ENCODE data around the gene PEX16.

The PEX16 gene

GRCh38 chr11:45930951-45931570 is 13.4 kb upstream of the PEX16 start:
- DNase-seq (ENCODE audit: low read depth in 2 of 2): no peak

GRCh38 chr11:45930031-45930794 is 12.5 kb upstream of the PEX16 start:
- DNase-seq (ENCODE audit: low read depth in 2 of 2): no peak

GRCh38 chr11:45929486-45930030 is 11.9 kb upstream of the PEX16 start:
- DNase-seq (ENCODE audit: low read depth in 2 of 2): no peak

- no peak for DNase-seq (ENCODE audit: low read depth in 2 of 2)
Measured at GRCh38 chr11:45928535-45929215, 11.0 kb upstream of the PEX16 start.

GRCh38 chr11:45927684-45928413 is 10.2 kb upstream of the PEX16 start:
- DNase-seq (ENCODE audit: low read depth in 2 of 2): no peak

- no peak for DNase-seq (ENCODE audit: low read depth in 2 of 2)
Measured at GRCh38 chr11:45927332-45927683, 9.6 kb upstream of the PEX16 start.

- DNase-seq (ENCODE audit: low read depth in 2 of 2): no peak
Measured at GRCh38 chr11:45926536-45927331, 9.1 kb upstream of the PEX16 start.

GRCh38 chr11:45926001-45926401 is 8.3 kb upstream of the PEX16 start:
- no peak for DNase-seq (ENCODE audit: low read depth in 2 of 2)

GRCh38 chr11:45925550-45925949 is 7.9 kb upstream of the PEX16 start:
- DNase-seq (ENCODE audit: low read depth in 2 of 2): no peak

- DNase-seq (ENCODE audit: low read depth in 2 of 2): no peak
Measured at GRCh38 chr11:45924927-45925326, 7.2 kb upstream of the PEX16 start.

- no peak for DNase-seq (ENCODE audit: low read depth in 2 of 2)
Measured at GRCh38 chr11:45924036-45924915, 6.6 kb upstream of the PEX16 start.

- DNase-seq (ENCODE audit: low read depth in 2 of 2): no peak
Measured at GRCh38 chr11:45922425-45923082, 4.9 kb upstream of the PEX16 start, which contains the start of gene LARGE2. LARGE2 (plus strand) TSS chr11:45922656; CDS start chr11:45922883, 227 bp downstream.

- no peak for DNase-seq (ENCODE audit: low read depth in 2 of 2)
Measured at GRCh38 chr11:45921561-45922424, 4.1 kb upstream of the PEX16 start.

GRCh38 chr11:45920531-45921477 is 3.1 kb upstream of the PEX16 start:
- DNase-seq (ENCODE audit: low read depth in 2 of 2): no peak

- no peak for DNase-seq (ENCODE audit: low read depth in 2 of 2)
Measured at GRCh38 chr11:45919806-45920530, 2.3 kb upstream of the PEX16 start.

GRCh38 chr11:45918962-45919675 is 1.4 kb upstream of the PEX16 start:
- no peak for DNase-seq (ENCODE audit: low read depth in 2 of 2)

Data from stimulated activated CD4-positive, alpha-beta T cell treated with anti-CD3 and anti-CD28 coated beads, Interleukin-4, amount 100 ng/mL, for 48 hours (primary cell).